ENCODE measurements around the gene TSEN34. TPM values are rescaled to one million over a fixed set of nuclear protein-coding genes. Genes with fewer than 3 reads are reported as not detected.
"Not testable (repeated sequence)": the region's sequence is repeated elsewhere in the genome, so short reads cannot be mapped to it uniquely, and the experiment has no call there.

The TSEN34 gene
- polyA plus RNA-seq, 3 donors: 48.5 to 70.9 (median 67.9) TPM

DNA sequence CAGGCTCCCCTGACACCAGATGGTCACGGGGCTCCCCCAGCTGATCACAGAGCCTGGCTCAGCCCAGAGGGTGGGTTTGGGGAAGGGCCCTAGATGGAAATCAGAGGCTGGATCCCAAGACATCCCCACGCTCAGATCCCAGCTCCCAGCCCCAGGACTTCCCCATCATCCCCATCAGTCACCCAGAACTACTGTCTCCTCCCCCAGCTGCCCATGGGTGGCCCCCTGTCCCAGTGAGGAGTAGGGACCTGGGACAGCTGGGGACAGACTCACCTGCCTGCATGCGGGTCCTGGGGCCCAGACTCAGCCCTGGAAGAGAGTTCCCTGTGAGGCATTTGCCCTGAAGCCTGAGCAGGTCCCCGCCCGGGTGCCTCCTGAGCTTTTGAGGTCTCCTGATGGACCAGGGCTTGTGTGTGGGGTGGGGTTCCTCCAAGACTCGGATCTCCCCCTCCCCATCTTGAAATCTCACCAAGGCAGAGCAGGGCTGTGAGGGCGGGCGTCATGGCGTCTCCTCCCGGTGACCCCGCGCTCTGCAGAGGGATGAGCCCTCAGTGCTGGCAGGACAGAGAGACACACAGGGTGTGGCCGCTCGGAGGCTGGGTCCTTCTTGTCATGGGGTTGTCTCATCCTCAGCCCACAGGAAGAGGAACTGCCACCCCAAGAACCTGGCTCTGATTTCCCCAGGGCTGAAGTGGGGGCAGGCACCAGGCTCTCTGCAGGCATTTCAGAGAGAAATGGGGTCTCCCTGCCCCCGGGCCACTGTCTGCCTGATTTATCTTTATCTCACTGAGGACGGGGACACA, 31.6 kb downstream of the TSEN34 start, which contains the start of gene LILRB3:
TSS of gene LILRB3 (minus strand) at position 534 of the 803 bp plus-strand sequence. CDS start at position 503, 31 bp downstream.
- not testable (repeated sequence) for DNase-seq

DNA sequence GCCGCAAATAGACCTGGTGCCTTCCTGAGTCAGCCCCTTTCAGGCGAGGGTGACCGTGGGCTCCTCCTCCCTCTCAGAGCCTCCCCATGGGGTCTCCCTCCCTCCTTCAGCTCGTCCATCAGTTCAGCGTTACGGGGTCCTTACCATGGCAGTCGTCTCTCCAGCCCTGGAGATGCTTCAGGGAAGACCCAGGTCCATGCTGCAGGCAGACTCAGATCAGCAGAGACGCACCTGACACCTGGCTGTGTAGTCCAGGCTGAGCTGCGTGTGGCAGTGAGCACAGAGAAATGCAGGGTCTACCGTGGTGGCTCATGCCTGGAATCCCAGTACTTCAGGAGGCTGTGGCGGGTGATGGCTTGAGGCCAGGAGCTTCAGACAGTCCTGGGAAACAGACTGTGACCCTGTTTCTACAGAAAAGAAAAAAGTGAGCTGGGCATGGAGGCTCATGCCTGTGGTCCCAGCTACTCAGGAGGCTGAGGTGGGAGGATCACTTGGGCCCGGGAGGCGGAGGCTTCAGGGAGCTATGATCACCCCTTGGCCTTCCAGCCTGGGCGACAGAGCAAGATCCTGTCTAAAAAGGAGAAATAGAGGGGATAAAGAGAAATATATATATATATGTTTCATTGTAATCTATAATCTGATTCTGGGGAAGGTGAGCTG, 32.3 kb downstream of the TSEN34 start:
- not testable (repeated sequence) for DNase-seq

DNA sequence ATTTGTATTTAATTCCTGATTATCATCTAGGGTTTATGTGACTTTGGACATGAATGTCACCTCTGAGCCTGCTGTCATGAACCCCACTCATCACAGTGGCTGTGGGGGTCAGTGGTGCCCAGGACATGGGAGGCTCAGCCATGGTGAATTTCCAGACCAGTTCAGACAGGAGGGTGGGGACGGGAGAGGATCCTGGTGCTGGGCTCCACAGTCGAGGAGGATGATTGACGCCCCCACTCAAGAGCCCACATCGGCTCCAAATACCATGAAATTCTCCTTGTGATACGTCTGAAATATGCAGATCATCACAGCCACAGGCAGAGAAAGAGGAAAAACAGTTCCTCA, 32.8 kb downstream of the TSEN34 start:
- not testable (repeated sequence) for DNase-seq

DNA sequence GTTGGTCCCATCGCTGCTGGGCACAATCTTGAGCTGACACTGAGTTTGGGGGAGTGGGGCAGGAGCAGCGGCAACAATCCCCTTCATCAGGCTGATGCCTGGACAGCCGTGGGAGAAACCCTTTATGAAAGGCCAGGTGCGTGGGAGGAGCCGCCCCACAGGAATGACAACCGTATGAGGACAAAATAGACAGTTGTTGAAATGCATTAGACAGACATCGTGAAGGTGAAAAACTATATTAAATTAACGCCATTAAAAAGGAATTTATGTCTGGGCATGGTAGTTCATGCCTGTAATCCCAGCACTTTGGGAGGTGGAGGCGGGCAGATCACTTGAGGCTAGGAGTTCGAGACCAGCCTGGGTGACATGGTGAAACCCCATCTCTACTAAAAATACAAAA, 33.5 kb downstream of the TSEN34 start:
- not testable (repeated sequence) for DNase-seq

DNA sequence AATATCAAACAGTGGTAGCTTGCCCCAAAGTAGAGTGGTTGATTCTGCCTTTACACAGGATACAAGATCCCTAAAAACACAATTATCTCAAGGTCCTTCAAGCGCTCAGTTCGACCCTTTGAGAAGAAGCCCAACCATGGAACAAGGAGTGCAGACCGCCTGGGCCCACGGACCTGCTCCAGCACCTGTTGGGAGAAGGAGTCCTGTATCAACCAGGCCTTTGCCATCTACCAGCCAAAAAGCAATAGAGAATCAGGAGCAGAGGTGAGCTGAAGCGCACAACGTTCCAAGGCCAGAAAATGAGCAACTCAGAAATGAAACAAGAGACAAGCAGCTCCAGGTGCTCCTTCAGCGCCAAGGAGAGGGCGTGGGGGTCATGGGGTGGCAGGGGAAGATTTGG, 38.0 kb downstream of the TSEN34 start:
- no peak for DNase-seq

DNA sequence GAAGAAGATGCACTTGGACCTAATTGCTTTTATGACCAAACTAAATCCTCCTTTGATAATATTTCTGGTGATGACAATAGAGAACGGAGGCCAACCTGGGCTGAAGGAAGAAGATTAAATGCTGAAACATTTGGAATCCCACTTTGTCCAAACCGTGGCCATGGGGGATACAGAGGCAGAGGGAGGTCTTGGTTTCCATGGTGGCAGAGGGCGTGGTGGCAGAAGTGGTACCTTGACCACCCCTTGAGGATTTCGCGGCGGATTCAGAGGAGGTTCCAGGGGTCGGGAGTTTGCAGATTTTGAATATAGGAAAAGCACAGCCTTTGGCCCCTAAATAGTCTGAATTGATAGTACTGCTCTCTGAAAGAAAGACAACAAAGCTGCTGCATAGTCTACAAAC, 38.9 kb downstream of the TSEN34 start:
- DNase-seq: no peak

DNA sequence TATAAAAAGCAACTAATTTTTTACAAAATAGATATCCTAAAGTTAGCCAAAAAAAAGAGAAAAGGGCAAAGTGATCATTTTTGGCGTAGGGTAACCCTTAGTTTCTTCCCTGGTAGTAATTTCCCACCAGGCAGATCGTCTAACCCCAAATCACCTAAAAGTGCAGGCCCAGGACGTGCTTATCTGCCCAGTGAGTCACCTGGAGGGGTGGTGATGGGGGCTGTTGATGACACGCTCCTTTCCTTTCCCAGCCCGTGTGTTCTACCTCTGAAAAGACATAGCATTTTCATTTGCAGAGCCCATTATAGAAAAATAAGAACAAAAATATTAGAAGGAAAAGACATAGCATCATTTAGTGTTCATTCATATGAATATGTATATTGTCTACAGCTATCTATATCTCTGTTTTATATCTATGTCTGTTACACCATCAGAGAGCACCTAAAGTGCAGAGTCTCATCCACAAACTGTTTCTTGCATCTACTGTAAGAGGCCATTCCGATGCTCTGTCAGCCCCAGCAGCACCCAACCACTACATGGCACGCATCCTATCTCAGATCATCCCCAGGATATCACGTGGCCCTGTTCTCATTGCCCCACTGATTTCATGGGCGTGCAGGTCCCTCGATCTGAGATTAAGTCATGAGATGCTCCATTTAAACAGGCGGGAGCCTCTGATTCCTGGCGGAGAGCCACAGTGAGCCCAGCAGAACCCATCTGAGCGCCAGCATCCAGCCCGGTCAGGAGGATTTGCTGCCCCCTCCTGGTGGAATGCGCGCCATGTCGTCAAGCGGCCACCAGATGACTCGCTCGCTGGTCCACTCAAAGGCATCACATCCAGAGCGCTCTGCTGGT, 40.2 kb downstream of the TSEN34 start:
- DNase-seq: peak; percentile 76

DNA sequence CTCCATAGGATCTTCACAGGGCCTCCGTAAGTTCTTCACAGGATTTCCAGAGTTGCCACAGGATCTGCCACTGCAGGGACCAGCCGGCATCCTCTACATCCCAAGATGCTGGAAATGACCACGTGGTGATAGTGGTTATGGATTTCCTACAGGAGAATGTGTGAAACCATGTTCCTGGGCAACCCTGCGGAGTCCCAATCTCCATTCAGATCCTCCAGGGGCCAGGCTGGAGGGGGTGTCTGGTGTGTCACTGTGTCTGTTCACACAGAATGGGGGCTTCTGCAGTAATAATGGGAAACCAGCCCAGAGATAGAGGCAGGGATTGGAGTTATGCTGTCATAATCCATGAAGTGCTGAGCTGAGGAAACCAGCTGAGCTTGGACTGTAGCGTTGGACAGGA, 42.8 kb downstream of the TSEN34 start:
- no peak for DNase-seq

DNA sequence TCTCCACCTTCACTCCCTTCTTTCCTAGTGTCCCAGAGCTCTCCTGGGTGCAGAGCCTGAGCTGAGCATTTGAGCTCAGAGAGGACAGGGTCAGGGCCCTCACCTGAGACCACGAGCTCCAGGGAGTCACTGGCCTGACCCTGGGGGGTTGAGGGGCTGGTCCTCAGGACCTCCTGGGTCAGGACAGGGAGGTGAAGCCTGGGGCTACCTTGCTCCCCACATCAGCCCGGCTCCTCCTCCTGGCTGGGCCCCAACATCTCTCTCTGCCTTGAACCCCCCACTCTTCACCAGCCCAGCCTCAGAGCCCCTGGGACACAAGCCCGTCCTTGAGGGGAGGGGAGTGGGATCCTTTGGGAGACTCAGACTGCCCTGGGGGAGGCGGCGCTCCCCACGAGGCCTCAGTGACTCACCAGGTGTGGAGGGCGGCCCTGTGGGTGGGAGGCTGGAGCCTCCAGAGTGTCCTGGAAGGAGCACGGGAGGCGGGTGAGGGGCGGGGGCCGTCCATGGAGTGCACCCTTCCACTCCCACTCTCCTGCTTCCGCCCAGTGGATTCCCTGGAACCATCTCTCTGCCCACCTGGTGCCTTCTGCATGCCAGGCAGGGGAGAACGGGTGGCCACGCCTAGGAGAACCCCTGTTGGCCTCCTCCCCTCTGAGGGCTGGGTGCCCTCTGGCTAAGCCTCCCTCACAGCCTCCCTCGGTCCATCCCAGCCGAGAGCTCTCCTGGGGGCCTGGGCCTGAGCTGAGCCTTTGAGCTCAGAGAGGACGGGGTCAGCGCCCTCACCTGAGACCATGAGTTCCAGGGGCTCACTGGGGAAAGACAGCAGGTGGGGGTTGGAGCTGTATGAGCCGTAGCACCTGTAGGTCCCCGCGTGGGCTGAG, 48.6 kb downstream of the TSEN34 start:
- DNase-seq: not testable (repeated sequence)

DNA sequence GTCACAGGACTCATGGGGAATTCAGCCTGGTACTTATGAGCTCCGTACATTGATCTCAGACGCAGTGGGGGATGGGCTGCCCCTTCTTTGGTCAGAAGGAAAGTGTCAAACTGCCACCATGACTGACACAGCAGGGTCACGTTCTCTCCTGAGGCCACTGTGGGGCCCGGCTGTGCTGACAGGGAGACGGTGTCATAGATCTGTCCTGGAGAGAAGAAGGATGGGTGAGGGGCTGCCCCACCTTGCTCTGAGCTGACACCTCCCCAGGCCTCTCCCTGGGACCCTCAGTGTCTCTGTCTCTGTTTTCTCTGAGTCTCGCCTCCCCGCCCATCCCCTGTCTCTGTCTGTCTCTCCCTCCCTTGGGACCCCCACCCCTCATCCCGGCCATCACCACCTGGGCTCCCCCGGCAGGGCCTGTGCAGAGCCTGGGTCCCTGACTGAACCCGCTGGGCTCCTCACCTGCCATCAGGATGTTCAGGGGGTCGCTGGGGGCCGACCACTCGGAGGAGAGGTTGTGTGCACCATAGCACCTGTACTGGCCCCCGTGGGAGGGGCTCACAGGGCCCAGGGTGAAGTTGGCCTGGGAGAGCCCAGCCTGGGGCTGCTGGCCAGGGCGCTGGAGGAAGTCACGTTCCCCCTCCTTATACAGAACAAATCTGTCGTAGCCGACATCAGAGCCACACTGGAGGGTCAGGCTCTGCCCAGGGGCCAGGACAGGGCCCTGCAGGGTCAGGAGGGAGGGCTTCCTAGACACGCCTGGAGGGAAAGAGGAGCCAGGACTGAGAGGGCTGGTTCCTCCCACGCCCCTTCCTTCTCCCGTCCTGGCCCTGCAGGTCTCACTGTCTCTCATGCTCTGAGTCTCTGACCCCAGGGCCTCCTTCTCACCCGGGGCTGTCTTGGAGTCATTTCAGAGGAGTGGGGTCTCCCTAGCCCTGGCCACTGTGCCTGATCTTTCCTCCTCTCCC, 49.5 kb downstream of the TSEN34 start:
- not testable (repeated sequence) for DNase-seq

DNA sequence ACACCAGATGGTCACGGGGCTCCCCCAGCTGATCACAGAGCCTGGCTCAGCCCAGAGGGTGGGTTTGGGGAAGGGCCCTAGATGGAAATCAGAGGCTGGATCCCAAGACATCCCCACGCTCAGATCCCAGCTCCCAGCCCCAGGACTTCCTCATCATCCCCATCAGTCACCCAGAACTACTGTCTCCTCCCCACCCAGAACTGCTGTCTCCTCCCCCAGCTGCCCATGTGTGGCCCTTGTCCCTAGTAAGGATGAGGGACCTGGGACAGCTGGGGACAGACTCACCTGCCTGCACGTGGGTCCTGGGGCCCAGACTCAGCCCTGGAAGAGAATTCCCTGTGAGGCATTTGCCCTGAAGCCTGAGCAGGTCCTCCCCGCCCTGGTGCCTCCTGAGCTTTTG, 51.1 kb downstream of the TSEN34 start:
- DNase-seq: not testable (repeated sequence)

DNA sequence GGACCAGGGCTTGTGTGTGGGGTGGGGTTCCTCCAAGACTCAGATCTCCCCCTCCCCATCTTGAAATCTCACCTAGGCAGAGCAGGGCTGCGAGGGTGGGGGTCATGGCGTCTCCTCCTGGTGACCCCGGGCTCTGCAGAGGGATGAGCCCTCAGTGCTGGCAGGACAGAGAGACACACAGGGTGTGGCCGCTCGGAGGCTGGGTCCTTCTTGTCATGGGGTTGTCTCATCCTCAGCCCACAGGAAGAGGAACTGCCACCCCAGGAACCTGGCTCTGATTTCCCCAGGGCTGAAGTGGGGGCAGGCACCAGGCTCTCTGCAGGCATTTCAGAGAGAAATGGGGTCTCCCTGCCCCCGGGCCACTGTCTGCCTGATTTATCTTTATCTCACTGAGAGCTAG, 51.5 kb downstream of the TSEN34 start, which contains the start of gene LILRA6:
TSS of gene LILRA6 (minus strand) at position 145 of the 400 bp plus-strand sequence.
- DNase-seq: not testable (repeated sequence)

DNA sequence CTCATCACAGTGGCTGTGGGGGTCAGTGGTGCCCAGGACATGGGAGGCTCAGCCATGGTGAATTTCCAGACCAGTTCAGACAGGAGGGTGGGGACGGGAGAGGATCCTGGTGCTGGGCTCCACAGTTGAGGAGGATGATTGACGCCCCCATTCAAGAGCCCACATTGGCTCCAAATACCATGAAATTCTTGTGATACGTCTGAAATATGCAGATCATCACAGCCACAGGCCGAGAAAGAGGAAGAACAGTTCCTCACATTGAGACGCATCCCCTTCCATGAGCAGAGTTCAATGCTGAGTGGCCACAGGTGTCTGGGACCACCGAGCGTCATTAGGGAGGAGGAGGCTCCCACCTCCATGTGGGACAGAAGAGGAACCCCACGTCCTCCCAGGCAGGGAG, 52.7 kb downstream of the TSEN34 start:
- DNase-seq: not testable (repeated sequence)

Other genes starting within 250 kb of the TSEN34 start
- gene CACNG8, start 228.4 kb upstream of the TSEN34 start, polyA plus RNA-seq (ENCODE audit: insufficient read length in 3 of 3): under 1 TPM; 0.19 to 0.49 (median 0.35) TPM
- under 1 TPM; 0.65 to 0.88 (median 0.73) TPM for gene CACNG6, start 199.7 kb upstream of the TSEN34 start, polyA plus RNA-seq (ENCODE audit: insufficient read length in 3 of 3)
- under 1 TPM in 1 of 3 donors, not detected in 2; 0.38 TPM for gene VSTM1, start 127.4 kb upstream of the TSEN34 start, polyA plus RNA-seq (ENCODE audit: insufficient read length in 3 of 3)
- under 1 TPM; 0.16 to 0.30 (median 0.21) TPM for gene TARM1, start 109.9 kb upstream of the TSEN34 start, polyA plus RNA-seq (ENCODE audit: insufficient read length in 3 of 3)
- under 1 TPM; 0.27 to 0.40 (median 0.30) TPM for gene OSCAR, start 90.5 kb upstream of the TSEN34 start, polyA plus RNA-seq (ENCODE audit: insufficient read length in 3 of 3)
- gene NDUFA3, start 88.5 kb upstream of the TSEN34 start, polyA plus RNA-seq (ENCODE audit: insufficient read length in 3 of 3): 100 to 1,000 TPM; 126 to 157 (median 156) TPM
- 10 to 100 TPM; 18.2 to 22.2 (median 21.9) TPM for gene TFPT, start 75.7 kb upstream of the TSEN34 start, polyA plus RNA-seq (ENCODE audit: insufficient read length in 3 of 3)
- gene PRPF31, start 75.6 kb upstream of the TSEN34 start, polyA plus RNA-seq (ENCODE audit: insufficient read length in 3 of 3): 10 to 100 TPM; 72.8 to 83.6 (median 74.5) TPM
- gene CNOT3, start 53.5 kb upstream of the TSEN34 start, polyA plus RNA-seq (ENCODE audit: insufficient read length in 3 of 3): 10 to 100 TPM; 60.6 to 69.8 (median 69.0) TPM
- gene LENG1, start 31.6 kb upstream of the TSEN34 start, polyA plus RNA-seq (ENCODE audit: insufficient read length in 3 of 3): 10 to 100 TPM in 1 of 3 donors, 1 to 10 TPM in 2; 8.2 to 10.4 (median 8.5) TPM
- gene TMC4, start 18.1 kb upstream of the TSEN34 start, polyA plus RNA-seq (ENCODE audit: insufficient read length in 3 of 3): 10 to 100 TPM; 33.3 to 38.4 (median 35.7) TPM
- gene MBOAT7, start 1.7 kb upstream of the TSEN34 start, polyA plus RNA-seq (ENCODE audit: insufficient read length in 3 of 3): 10 to 100 TPM; 74.1 to 97.8 (median 84.2) TPM
- gene RPS9, start 9.6 kb downstream of the TSEN34 start, polyA plus RNA-seq (ENCODE audit: insufficient read length in 3 of 3): 1,000 to 10,000 TPM; 1,622 to 1,775 (median 1,767) TPM
- gene LILRB3, start 31.7 kb downstream of the TSEN34 start, polyA plus RNA-seq (ENCODE audit: insufficient read length in 3 of 3): 1 to 10 TPM; 1.6 to 2.4 (median 1.6) TPM
- under 1 TPM; 0.34 to 0.70 (median 0.53) TPM for gene LILRA6, start 51.5 kb downstream of the TSEN34 start, polyA plus RNA-seq (ENCODE audit: insufficient read length in 3 of 3)
- gene LILRB5, start 66.0 kb downstream of the TSEN34 start, polyA plus RNA-seq (ENCODE audit: insufficient read length in 3 of 3): 1 to 10 TPM; 1.7 to 2.2 (median 2.1) TPM
- 1 to 10 TPM in 2 of 3 donors, under 1 TPM in 1; 0.95 to 1.2 (median 1.0) TPM for gene LILRB2, start 89.8 kb downstream of the TSEN34 start, polyA plus RNA-seq (ENCODE audit: insufficient read length in 3 of 3)
- gene LILRA5, start 121.9 kb downstream of the TSEN34 start, polyA plus RNA-seq (ENCODE audit: insufficient read length in 3 of 3): under 1 TPM; 0.33 to 0.38 (median 0.37) TPM
- under 1 TPM in 1 of 3 donors, not detected in 2; 0.07 TPM for gene LILRA4, start 147.9 kb downstream of the TSEN34 start, polyA plus RNA-seq (ENCODE audit: insufficient read length in 3 of 3)
- gene LAIR1, start 173.6 kb downstream of the TSEN34 start, polyA plus RNA-seq (ENCODE audit: insufficient read length in 3 of 3): 1 to 10 TPM; 3.6 to 7.3 (median 4.3) TPM
- 10 to 100 TPM; 11.5 to 14.4 (median 14.1) TPM for gene TTYH1, start 224.2 kb downstream of the TSEN34 start, polyA plus RNA-seq (ENCODE audit: insufficient read length in 3 of 3)